Testis (tissue), 2 donors: Measurements from ENCODE around the gene ZNF804B.

ENCODE experiments used
- POLR2A ChIP-seq: fragments of 450-650 bp; IDR thresholded peaks from one replicate; pipeline ENCODE4 v1.6.1; 2017; ENCODE audit warnings: antibody characterized with exemption, mild to moderate bottlenecking, moderate library complexity
- TF ChIP-seq, protein P1 (sequence below), 3 experiments: fragments of 450-650 bp in 2 of 3; fragments of 200-600 bp in 1 of 3; sonication (generic) in 1 of 3; IDR thresholded peaks; one replicate each; pipeline ENCODE4 v1.5.1; 2016 to 2019; ENCODE audit warnings: antibody characterized with exemption in 3 of 3, mild to moderate bottlenecking in 2 of 3, moderate library complexity in 1 of 3

DNA sequence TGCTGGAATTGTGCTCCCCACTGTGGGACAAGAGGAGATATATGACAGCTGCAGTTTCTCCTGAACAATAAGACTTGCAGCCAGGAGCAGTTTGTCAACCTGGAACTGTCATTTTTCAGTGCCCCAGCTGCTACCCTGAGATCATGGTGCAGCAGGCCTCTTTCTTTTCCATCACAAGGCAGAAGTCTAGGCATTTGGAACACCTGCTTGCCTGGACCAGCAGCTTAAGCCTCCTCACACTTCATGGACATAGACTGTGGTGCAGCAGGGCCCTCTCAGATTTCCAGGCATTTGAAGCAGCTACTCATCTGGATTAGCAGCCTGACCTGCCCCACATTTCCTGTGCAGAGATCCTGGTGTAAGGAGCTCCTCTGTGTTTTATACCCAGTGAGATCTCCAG, 486.7 kb downstream of the ZNF804B start:
- TF ChIP-seq, protein P1, sequence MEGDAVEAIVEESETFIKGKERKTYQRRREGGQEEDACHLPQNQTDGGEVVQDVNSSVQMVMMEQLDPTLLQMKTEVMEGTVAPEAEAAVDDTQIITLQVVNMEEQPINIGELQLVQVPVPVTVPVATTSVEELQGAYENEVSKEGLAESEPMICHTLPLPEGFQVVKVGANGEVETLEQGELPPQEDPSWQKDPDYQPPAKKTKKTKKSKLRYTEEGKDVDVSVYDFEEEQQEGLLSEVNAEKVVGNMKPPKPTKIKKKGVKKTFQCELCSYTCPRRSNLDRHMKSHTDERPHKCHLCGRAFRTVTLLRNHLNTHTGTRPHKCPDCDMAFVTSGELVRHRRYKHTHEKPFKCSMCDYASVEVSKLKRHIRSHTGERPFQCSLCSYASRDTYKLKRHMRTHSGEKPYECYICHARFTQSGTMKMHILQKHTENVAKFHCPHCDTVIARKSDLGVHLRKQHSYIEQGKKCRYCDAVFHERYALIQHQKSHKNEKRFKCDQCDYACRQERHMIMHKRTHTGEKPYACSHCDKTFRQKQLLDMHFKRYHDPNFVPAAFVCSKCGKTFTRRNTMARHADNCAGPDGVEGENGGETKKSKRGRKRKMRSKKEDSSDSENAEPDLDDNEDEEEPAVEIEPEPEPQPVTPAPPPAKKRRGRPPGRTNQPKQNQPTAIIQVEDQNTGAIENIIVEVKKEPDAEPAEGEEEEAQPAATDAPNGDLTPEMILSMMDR (IDR thresholded peaks at IDR 0.05), result no peak
- TF ChIP-seq POLR2A, result no peak
